KG1 (cell line): ENCODE results near the gene PSPH.
"Not testable (repeated sequence)": the region's sequence is repeated elsewhere in the genome, so short reads cannot be mapped to it uniquely, and the experiment has no call there.

Experiments used
- DNase-seq: peaks from one replicate; lab custom pipeline; 2025; lab: John Stamatoyannopoulos, UW

PSPH gene

DNA sequence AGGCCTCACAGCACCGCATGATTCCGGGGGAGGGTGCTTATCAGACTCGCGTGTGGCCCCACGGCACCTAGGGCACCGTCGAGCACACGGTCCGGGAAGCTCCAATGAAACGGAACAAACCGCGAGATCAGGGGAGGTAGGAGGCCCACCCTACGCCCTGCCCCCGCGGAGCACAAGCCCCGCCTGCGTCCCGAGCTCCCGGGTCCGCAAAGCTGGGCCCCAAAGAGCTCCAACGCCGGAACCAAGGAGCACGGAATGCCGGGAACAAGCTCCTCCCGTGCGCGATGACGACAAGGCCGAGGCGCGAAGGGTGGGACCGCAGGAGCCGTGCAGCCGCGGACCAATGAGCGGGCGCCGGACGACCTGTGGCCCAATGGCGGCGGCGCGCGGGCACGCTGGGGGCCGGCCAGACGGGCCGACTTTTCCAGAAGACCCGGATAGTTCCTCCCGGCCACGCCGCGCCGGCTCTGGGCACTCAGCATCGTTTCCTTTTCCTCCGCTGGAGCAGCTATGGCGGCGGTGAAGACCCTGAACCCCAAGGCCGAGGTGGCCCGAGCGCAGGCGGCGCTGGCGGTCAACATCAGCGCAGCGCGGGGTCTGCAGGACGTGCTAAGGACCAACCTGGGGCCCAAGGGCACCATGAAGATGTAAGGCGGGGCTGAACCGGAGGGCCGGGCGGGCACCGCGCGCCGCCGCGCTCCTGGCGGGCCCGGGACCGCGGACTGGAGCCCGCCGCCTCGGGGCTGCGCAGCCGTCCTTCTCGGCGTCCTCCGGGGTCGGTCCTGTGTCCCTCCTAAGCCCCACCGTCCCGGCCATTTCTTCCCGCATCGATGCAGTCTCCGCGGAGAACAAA is at the start of gene PSPH, which contains the start of gene CCT6A:
PSPH (minus strand) TSS at position 106 of the 853 bp plus-strand sequence. CDS start 30,232 bp downstream, outside the sequence.
CCT6A (plus strand) TSS at position 427 of the 853 bp plus-strand sequence; CDS start at position 511, 84 bp downstream.
- DNase-seq = peak; percentile 87

- no peak for DNase-seq
Measured at GRCh38 chr7:56099653-56100052, 48.4 kb upstream of the PSPH start.

DNA sequence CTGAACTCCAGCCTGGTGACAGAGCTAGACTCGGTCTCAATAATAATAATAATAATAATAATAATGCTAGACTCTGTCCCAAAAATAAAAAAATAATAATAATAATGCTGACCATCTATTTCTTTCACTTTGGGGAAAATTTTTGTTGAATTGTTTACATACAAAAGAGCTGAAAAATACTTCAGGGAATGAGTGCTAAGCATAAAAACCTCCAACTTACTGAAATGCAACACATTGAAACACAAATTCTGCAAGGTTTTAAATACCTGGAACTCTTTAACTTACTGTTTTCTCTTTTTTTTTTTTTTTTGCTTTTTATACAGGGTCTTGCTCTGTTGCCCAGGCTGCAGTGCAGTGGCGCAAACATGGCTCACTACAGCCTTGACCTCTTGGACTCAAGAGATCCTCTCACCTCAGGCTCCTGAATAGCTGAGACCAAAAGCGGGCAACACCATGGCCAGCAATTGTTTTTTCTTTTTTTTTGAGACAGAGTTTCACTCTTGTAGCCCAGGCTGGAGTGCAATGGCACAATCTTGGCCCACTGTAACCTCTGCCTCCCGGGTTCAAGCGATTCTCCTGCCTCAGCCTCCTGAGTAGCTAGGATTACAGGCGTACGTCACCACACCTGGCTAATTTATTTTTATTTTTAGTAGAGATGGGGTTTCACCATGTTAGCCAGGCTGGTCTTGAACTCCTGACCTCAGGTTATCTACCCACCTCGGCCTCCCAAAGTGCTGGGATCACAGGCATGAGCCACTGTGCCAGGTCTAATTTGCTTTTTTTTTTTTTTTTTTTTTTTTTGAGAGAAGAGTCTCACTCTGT is 47.2 kb upstream of the PSPH start:
- not testable (repeated sequence) for DNase-seq

GRCh38 chr7:56097700-56098099 is 46.5 kb upstream of the PSPH start:
- DNase-seq = no peak

DNA sequence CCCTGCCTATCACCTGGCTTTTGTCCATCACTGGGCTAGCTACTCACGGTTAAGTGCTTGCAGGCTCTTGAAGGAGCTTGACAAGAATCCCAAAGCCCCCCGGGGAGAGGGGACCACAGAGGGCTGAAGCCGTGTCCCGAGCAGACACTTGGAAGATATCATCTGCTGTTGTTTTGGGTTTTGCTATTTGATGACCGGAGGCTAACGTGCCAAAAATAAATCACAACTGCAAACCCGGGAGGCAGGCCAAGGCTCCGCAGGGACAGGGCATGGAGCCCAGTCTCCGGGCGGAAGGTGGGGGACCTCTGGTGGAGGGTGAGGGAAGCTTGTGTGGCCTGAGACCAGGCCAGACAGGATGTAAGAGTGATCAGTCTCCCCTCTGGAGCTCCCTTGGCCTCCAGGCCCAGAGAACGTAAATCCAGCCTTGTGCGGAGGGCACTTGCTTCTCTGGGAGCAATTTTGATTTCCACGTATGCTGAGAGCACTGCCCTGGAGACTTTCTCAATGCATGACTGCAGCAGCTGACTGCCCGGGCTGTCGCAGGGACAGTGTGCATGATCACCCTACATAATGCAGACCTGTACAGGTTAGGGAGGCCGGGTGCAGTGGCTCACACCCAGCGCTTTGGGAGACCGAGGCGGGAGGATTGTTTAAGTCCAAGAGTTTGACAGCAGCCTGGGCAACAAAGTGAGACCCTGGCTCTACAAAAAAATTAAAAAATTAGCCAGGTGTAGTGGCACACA is 41.7 kb upstream of the PSPH start, which contains the start of gene PHKG1:
PHKG1 (minus strand) TSS at position 164 of the 743 bp plus-strand sequence. CDS start 4,011 bp downstream, outside the sequence.
- DNase-seq = no peak

- DNase-seq = not testable (repeated sequence)
Measured at GRCh38 chr7:56092388-56092787, 41.1 kb upstream of the PSPH start.

- DNase-seq = no peak
Measured at GRCh38 chr7:56091591-56091990, 40.3 kb upstream of the PSPH start.

DNA sequence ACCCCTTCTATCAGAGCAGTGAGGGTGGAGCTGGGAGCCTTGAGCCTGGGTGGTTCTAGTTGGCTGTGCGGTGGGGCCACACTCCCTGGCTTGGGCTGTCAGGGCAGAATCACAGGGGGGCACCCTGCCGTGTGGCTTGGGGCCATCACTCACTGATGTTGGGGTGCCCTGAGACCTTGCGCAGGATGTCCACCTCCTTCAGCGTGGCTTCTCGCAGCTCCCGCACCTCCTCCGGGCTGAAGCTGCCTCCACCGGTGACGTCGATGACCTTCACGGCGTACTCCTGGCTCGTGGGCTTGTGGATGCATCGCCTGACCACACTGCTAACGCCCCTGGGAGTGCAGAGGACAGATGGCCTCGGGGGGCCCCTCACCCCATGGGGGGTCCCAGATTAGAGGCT is 36.2 kb upstream of the PSPH start:
- no peak for DNase-seq

GRCh38 chr7:56086761-56087160 is 35.5 kb upstream of the PSPH start:
- no peak for DNase-seq

- no peak for DNase-seq
Measured at GRCh38 chr7:56083150-56083785, 32.0 kb upstream of the PSPH start.

- DNase-seq = no peak
Measured at GRCh38 chr7:56081626-56082340, 30.5 kb upstream of the PSPH start.

DNA sequence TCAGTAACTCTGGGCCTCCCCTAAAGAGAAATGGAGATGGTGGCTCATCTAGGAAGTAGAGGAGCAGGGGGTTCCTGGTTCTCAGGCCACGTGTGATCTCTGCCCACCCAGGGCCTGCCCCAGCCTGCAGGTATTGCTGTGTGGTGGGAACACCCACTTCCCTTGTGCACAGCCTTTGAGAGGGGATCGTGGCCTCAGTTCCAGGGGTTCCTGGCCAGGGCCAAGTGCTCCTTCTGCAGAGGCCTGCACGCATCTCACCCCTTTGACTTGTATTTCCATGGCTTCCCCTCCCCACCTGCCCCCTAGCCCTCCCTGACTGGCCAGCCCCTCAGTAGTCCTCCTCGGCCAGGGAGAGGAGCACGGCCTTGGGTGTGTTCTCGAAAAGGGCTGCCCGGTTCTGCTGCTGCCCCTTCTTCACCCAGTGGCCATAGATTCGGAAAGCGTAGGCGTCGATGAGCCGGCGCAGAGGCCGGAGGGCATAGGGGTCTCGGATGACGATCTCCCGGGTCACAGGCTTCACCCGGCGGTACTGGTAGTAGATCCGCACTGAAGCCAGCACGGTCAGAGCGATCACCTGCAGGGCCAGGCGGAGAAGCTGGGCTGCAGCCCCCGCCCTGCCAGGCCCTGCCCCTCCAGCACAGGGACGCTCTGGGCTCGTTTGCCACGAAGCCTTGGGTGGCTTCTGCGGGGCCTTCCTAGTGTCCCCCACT is 29.6 kb upstream of the PSPH start:
- DNase-seq = not testable (repeated sequence)

- no peak for DNase-seq
Measured at GRCh38 chr7:56079450-56080185, 28.4 kb upstream of the PSPH start.

- DNase-seq = no peak
Measured at GRCh38 chr7:56078196-56078595, 27.0 kb upstream of the PSPH start.

DNA sequence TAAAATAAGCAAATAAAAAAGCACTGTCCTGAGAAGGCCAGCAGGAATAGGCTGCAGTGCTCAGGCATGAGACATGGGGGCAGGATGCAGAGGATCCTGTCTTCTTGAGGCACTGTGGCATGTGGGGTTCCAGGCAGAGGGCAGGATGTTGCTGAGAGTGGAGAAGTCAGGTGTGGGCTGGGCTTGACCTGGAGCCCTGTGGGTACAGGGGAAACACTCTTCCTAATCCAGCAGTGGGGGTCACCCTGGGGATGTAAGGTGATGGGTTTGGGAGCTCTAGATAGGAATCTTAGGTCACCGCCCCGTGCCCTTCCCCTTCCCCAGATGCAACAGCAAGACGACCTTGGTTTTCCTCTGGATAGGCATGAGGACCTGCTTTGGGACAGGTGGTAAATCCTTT is 26.4 kb upstream of the PSPH start:
- DNase-seq = no peak

DNA sequence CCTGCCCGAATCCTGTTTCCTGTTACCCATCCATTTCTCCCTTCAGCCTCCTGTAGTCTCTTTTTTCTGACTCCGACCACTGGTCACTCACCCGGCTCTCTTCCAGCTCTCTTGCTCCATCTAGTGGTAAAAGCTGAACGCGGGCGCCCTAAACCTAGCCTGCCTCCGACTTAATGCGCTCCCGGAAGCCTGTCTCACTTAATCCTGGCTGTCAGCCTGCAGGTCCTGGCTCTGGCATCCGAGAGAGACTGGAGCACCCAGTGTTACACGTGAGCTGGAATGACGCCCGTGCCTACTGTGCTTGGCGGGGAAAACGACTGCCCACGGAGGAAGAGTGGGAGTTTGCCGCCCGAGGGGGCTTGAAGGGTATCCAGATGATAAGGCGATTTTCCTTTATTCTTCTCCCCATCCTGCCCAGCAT is 23.1 kb upstream of the PSPH start:
- DNase-seq = no peak

- DNase-seq = not testable (repeated sequence)
Measured at GRCh38 chr7:56066376-56066775, 15.1 kb upstream of the PSPH start.

GRCh38 chr7:56063882-56064625 is 12.8 kb upstream of the PSPH start, which contains the start of gene SUMF2:
Gene SUMF2, plus strand, starts transcription at chr7:56064286. Its CDS starts 26 bp downstream, at chr7:56064312.
- DNase-seq = peak; percentile 78

DNA sequence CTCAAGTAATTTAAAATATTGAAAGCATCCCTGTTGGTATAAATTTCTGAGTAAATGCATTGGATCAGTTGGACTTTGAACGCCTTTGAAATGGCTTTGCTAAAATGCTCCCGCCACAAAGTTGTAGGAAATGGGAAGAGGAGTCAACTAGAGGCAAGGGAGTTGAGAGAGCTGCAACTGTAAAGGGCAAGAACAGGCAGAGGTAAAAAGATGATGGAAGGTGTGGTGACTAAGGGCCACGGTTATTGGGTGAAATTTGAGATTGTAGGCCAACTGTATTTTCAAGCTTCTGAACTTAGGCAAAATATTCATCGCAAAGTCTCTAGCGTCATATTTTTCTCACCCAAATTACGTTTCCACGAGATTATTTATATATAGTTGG is 12.2 kb upstream of the PSPH start:
- DNase-seq = no peak
